ENCODE measurements around the gene EXD1.
"Not testable (repeated sequence)": the region's sequence is repeated elsewhere in the genome, so short reads cannot be mapped to it uniquely, and the experiment has no call there.

Gene EXD1

DNA sequence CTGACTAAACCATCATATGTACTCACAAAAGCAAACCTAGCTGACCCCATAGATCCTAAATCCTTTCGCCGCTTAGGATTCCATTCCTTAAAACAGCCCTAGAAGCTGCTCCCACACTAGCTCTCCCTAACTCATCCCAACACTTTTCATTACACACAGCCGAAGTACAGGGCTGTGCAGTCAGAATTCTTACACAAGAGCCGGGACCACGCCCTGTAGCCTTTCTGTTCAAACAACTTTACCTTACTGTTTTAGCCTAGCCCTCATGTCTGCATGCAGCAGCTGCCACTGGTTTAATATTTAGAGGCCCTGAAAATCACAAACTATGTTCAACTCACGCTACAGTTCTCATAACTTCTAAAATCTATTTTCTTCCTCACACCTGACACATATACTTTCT is 95.0 kb downstream of the EXD1 start:
- not testable (repeated sequence) for DNase-seq

DNA sequence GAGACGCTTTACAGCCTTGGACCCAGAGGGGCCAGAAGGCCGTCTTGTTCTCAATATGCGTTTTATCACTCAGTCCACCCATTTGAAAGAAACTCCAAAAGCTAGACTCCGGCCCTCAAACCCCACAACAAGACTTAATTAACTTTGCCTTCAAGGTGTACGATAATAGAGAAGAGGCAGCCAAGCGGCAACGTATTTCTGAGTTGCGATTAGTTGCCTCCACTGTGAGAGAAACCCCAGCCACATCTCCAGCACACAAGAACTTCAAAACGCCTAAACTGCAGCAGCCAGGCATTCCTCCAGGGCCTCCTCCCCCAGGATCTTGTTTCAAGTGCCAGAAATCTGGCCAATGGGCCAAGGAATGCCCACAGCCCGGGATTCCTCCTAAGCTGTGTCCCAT is 97.1 kb downstream of the EXD1 start:
- DNase-seq = no peak

Data from stimulated activated CD8-positive, alpha-beta memory T cell treated with anti-CD3 and anti-CD28 coated beads, Interleukin-4, amount 100 ng/mL, for 48 hours (primary cell).